Measurements from ENCODE around the gene FBH1.
A peak's percentile ranks its signal among the peaks of the same experiment; 100 is the strongest.
"Not testable (repeated sequence)": the region's sequence is repeated elsewhere in the genome, so short reads cannot be mapped to it uniquely, and the experiment has no call there.

The FBH1 gene

DNA sequence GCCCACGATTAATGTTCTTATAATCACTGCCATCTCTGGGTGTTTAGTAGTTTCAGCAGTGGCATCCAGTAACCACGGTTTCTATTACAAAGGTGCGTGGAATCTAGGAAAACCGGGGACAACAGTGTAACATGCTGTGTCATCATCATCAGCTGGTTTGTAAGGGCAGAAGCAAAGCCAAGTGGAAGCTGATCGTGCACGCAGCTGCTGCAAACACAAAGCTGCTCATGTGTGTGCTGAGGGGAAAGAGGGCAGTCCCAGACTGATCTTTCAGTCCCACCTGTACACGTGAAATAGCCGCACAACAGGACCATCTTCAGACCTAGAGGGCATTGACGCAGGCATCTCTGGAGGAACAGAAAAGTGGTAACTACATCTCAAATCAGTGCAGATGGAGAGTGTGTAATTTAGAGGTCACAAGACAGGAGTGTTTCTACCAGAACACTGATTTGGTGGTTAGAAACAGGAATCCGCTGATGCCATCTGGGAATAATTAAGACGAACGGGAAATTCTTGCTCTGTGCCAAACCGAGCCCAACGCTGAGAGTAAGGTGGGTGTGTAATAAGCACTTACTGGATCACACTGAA, 13.8 kb upstream of the FBH1 start:
- DNase-seq (ENCODE audit: low spot score) = no peak

DNA sequence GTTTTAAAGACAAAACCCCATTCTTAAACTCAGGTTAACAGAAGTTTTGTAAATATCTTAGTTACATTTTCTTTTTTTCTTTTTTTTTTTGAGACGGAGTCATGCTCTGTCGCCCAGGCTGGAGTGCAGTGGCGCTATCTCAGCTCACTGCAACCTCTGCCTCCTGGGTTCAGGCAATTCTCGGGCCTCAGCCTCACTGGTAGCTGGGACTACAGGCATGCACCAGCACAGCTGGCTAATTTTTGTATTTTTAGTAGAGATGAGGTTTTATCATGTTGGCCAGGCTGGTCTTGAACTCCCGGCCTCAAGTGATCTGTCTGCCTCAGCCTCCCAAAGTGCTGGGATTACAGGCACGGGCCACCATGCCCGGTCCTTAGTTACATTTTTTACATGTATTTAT, 13.0 kb upstream of the FBH1 start:
- DNase-seq (ENCODE audit: low spot score) = not testable (repeated sequence)

DNA sequence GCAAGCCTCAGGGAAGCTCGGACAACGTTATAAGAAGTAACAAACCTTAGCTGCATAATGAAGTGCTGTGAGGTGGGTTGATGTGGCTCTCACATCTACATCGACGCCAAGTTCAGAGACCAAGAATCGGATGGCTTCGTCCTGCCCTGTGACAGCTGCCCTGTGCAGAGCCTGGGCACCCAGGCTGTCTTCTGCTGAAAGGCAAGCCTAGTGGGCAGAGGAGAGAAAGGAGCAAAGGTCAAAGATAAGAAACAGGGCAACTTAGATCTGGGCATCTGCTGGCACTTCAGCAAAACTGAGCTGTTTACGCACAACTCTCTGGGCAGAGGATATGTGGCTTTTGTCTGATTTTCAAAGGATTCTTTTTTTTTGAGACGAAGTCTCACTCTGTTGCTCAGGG, 7.1 kb upstream of the FBH1 start:
- DNase-seq (ENCODE audit: low spot score) = no peak

DNA sequence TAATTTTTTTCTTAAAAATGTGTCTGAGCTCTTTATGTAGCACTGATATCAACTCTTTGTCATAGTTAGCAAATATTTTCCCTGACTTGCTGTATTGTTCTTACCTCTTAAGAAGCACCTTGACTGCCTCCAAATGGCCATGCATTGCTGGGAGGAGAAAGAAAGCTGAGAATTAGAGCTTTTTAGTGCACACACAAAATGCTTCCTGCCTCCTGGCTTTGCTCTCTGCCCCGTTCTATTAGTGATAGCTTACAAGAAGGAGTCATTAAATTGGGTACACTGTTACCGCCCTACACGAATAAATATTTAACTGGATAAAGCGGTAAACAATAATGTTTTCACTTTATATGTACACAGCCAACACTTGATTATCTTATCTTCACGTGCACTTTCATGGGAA, 4.4 kb upstream of the FBH1 start:
- DNase-seq (ENCODE audit: low spot score) = no peak

DNA sequence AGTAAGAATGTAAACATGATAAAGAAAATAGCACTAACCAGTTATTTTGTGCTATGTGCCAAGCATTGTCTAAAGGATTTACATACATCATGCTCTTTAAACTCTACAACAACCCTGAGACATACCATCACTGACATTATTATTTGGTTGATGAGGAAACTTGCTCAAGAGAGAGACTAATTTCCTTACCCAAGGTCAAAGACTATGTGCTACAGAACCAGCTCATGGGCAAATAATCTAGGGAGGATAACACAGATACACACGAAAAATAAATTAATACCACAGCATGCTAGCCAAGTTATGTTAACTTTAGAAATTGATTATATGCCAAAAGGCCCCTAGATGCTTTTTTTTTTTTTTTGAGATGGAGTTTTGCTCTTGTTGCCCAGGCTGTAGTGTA, 3.0 kb upstream of the FBH1 start:
- DNase-seq (ENCODE audit: low spot score) = no peak

DNA sequence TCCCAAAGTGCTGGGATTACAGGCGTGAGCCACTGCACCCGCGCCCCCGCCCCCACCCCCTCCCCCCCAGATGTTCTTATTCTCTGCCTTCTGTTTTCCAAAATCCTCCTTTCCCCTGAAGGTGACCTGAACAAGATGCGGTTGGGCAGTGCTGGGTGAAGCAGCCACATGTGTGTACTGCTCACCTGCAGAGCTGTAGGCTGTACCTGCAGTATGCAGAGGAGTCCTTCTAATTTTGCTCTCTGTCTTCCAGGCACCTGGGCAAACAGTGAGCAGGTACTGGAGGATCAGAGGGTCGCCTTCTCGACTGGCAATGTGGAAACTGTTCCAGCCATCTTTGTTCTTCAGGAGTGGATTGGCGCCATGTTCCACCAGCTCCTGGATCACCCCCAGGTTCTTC, 2.4 kb upstream of the FBH1 start:
- DNase-seq (ENCODE audit: low spot score) = no peak

DNA sequence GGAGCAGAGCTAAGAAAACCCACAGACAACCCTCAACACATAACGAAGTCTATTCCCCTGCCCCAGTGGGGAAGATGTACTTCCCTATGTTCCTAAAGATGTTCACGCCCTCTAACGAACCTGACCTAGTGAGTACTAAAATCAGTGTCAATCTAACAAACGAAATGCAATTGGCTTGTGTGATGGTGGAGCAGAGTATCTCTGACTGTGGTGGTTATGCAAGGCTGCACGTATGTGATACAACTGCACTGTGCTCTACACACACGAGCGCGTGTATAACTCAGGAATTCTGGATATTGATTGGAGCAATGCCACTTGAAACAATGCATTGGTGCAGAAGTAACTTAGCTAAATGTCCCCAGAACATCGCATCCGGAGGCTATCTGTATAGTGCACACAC, 1.7 kb upstream of the FBH1 start:
- no peak for DNase-seq (ENCODE audit: low spot score)

DNA sequence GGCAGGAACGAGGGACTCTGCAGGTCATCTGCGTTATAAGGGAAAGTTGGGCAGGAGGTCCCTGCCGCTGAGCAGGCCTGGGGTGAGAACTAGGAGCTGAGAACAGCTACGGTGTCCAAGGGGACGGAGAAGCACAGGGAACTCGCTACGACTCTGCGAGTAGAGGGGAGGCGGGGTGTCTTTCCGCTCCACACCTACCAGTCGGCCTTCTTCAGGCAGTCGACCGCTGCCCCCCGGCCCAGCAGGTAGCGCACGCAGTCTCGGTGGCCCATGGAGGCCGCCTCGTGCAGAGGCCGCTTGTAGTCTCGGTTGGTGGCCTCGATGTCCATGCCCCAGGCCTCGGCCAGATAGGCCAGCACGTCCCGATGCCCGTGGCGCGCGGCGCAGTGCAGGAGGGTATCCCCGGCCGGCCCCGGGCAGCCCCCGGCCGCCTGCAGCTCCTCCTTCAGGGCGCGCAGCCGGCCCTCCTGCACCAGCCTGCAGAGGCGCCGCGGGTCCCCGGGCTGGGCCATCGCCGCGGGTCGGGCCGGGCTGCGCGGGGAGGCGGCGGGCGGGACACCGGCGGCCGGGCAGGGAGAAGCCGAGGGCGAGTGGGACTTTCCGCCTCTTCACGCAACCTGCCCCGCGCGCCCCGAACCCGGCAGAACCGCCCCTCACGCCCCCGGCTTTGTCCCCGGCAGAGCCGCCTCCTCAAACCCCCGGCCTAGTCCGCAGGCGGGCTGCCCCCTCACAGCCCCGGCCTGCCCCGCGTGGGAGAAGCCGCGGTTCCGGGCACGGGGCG, 1.0 kb upstream of the FBH1 start:
- peak; percentile 45 for DNase-seq (ENCODE audit: low spot score)

DNA sequence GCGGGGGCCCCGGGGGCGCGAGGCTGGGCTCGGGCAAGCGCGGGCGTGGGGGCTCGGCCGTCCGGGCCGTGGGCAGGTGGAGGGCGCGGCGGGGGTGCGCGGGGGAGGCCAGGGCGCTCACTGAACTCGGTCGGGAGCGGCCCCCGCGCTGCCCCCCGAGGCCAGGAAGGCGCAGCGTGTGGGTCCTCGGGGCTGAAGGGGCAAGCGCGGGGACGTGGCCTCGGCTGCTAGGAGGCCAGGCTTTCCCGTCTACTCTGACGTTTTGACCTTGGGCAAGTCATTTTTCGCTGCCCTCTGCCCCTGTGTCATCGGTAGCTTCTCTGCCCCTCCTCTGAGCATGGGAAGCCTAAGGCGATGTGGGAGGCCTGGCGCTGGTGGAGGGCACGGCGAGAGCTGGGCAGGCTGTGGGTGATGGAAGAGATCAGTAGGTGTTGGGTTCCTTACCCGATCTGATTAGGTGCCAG, 441 bp downstream of the FBH1 start:
- peak; percentile 19 for DNase-seq (ENCODE audit: low spot score)

DNA sequence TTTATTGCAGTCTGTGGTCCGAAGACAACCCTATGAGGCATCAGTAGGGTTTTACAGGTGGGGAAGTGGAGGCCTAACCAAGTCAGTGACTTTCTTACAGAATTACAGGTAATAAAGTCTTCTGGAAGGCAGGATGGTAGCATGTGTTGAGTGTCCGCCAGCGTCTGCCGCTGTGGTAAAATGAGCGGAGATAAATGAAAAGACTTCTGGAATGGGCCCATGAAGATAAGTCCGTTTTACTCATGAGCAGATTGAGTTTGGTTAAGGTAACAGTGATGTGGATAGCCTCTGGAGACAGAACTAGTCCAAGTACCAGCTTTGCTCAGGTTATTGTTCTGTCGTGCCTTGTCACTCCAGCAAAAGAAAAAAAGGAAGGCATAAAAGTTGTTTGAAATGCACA, 966 bp downstream of the FBH1 start:
- DNase-seq (ENCODE audit: low spot score) = no peak

DNA sequence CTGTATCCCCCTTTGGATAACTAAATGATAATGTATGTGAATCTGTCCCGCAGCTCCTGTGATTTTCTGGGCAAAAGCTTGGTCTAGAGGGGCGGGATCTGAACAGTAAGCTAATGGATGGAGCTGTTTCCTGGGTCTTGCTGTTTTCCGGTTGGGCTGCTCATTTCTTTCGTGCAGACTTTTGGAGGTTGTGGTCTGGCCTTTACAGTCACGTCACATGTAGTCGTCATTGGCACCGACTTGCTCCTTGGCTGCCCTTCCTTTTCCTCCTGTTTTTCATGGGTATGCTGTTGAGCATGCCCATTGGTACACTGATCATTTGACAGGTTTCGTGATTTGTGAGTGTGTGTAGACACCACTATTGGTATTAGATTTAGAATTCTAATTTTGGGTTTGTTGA, 2.0 kb downstream of the FBH1 start:
- DNase-seq (ENCODE audit: low spot score) = no peak

DNA sequence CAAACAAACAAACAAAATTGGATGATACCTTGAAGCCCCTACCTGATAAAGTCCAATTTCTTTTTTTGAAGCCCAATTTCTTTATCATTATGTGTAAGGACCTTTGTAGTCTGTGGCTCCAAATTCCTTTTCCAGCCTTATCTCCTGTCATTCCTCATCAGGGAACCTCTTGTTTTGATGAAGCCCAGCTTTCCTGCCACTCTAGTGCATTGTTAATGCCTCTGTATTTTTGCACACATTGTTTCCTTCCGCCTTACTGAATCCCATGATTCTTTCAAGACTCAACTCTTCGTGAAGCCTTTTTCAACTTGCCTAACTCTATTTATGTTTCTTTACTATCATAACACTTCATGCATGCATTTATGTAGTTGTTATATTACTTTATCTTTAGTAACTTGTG, 3.3 kb downstream of the FBH1 start:
- no peak for DNase-seq (ENCODE audit: low spot score)

DNA sequence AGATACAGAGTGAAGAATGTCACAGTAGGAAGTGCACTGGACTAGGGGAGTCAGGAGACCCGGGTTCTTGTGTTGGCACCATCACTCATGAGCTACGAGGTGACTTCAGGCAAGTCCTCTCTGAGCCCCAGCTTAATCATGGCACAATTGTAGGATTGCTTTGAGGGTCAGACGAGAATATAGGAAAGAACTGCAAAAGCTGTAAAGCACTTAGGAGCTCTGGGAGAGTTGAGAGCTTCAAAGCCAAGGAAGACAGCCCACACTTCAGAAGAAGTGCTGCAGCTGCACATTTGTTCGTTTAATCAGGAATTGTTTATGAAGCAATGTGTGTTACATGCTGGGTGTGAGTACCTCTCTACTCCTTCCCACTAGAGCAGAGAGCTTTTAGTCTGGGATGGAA, 4.4 kb downstream of the FBH1 start:
- no peak for DNase-seq (ENCODE audit: low spot score)

DNA sequence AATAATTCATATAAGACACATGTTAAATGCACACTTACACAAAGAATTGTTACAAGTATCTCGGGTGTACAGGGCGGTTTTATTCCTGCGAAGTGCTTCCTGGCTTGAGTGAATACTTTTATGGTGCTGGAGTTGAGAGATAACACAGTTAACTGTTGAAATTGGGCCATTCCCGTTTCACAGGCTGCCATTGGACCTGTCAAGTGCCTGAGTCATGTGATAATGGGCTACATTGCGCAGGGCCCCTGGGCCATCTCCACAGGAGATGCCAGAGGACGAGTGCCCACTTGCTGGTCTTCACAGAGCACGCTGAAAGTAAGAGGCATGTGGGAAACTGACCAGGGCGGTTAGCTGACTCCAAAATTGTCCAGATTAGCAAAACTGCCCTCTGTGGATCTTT, 4.8 kb downstream of the FBH1 start:
- DNase-seq (ENCODE audit: low spot score) = no peak

DNA sequence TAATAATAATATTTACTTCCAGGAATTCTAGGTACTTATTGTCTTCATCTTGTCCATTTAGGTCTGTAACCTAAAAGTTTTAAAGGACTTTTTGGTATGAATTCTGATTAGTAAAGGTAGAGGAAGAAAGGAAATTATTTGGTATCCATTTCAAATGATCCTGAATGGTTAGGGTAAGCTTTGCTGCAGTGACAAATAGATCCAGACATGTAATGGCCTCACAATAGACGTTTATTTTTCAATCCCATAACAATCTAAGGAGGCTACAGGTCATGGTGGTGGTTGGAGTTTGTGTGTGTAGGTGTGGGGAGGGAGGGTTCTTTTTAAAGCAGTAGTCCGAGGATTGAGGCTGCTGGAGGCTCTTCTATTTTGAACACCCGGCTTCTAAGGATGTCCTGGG, 5.3 kb downstream of the FBH1 start:
- no peak for DNase-seq (ENCODE audit: low spot score)

DNA sequence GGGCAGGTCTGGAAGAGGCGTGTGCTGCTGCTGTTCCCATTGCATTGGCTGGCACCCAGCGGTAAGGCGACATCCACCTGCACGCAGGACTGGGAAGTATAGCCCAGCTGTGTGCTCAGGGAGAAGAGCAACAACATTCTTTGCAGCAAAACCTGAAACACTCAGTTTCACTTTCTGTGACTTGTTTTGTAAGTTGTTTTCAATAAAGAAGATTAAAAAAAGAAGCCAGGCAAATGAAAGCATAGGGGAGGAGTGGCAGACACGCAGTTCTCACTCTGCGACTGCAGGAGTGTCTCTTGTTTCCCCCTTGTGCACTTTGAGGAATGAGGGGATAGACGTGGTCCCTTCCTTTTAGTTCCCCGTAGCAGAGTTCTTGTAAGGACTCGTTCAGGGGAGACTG, 5.8 kb downstream of the FBH1 start:
- DNase-seq (ENCODE audit: low spot score) = no peak

DNA sequence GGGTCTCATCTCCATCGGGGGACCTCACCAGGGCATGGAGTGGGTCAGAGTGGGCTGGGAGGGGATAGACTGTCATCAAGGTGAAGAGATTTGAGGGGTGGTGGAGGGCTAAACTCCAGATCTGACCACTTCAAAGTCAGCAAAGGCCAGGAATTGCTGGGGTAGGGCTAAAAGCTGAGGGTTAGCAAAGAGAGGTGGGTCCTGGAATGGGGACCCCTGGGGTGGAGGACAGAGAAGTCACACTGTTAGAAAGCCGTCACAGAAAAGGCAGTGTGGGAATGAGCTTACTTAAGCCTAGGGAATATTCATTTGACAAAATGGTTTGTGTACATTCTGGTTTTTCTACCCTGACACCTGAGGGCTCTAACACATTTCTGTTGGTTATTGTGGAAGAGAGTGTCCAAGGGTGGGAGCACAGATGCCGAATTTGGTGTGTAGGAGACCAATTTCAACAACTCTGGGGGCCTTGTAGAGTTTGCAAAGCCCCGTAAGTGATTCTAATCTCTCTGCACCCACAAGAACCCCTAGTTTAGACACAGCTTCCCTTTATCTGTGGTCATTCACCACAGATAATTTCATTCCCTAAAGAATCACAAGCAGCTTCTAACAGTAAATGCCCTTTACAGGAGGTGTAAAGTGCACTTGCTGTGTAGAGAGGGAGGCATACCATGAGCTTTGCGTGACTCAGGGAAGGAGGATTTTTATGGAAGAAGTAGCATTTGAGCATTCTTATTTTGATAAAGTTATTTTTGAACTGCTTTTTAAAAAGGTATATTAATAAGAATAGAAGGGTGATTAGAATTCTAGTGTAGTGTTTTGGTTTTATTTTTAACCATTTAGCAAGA, 6.4 kb downstream of the FBH1 start:
- DNase-seq (ENCODE audit: low spot score) = no peak

DNA sequence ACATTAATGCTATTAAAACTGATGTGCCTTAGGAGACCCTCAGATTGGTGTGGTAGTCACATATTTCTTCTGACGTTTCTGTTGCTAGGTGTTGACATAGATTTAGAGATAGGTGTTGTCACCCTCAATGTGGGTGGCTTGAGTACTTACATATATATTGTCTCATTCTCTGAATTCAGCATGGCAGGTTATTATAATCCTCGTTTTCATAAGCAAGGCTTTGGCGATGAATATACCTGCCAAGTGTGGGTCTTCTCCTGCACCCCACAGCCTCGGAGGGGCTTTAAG, 7.0 kb downstream of the FBH1 start:
- no peak for DNase-seq (ENCODE audit: low spot score)

DNA sequence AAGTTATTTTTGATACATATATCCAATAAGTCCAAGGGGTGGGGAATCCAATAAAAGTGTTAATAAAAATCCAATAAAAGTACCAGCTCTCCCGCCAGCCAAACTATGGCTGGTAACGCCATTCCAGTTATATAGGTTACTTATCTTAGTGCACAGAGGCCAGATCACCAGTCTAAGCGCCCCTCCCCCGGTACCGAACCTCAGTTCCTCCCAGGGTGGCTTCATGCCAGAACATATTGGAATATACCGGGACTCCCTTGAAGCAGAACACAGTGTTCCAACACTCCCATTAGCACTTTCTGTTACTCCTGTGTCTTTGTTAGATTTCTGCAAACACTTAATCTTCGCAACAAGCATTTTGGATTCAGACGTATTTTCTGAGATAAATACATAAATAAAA, 7.5 kb downstream of the FBH1 start:
- no peak for DNase-seq (ENCODE audit: low spot score)

DNA sequence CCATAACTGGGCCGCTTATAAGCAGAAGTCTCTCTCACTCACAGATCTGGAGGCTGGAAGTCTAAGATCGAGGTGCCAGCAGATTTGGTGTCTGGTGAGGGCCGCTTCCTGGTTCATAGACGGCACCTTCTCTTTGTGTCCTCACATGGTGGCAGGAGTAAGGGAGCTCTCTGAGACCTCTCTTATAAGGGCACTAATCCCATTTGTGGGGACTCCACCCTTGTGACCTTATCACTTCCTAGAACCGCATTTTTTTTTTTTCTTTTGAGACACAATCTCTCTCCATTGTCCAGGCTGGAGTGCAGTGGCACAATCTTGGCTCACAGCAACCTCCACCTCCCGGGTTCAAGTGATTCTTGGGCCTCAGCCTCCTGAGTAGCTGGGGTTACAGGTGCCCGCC, 8.1 kb downstream of the FBH1 start:
- DNase-seq (ENCODE audit: low spot score) = no peak

DNA sequence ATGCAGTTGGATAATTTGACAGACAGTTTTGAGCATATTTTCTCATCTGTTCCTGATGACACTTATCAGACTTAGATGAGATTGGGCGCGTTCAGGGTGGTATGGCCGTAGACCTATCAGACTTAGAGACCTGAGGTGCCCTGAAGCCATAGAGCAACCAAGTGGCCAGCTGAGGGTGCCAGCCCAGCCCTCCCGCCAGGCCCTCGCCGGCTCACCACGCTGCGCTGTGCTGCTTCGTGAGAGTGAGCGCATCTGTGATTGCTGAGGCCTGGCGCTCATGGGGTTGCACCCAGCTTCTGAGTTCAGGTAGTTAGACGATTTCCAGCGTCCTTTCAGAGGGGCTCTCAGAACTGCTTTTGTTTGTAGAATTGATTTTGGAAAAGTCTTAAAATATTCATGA, 10.2 kb downstream of the FBH1 start:
- DNase-seq (ENCODE audit: low spot score) = no peak

DNA sequence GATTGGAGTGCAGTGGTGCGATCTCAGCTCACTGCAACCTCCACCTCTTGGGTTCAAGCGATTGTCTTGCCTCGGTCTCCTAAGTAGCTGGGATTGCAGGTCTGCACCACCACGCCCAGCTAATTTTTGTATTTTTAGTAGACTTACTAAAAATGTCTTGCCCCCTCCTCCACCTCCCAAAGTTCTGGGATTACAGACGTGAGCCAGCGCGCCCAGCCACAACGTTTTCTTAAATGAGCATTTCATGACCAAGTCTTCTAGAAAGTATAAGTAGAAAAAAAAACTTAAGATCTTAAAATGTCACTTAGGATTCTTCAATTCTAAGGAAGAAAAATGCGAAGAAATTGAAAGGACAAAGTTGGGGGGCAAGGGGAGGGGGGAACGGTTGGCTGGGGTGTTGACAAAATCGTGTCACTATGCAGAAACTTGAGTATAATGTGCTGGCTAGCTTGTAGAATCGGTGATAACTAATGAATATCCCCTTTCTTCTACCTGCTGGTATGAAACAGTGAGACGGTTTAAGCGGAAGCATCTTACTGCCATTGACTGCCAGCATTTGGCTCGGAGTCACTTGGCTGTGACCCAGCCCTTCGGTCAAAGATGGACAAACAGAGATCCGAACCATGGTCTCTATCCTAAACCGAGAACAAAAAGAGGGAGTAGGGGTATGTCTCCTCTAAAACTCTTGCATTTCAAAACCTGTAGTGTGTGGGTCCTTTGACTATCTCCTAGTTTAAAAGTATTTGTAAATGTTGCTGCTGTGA, 12.7 kb downstream of the FBH1 start:
- no peak for DNase-seq (ENCODE audit: low spot score)

DNA sequence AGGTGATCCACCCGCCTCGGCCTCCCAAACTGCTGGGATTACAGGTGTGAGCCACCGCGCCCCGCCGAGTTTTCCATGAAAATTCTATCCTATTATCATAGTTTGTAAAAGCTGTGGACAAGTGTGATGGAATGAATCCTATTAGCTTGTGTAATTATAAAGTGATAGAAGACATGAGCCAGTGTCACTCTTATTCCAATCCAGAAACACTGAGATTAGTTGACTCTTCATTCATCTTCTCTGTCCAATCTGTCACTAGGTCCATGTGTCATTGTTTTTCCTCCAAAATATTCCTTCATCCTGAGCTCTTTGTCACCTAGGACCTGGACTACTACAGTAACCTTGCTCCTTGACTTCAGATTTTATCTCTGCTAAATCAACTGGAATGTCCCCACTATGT, 13.5 kb downstream of the FBH1 start:
- no peak for DNase-seq (ENCODE audit: low spot score)
